CD14-positive monocyte (primary cell): ENCODE results near the gene KRT82. TPM values are rescaled to one million over a fixed set of nuclear protein-coding genes. Genes with fewer than 3 reads are reported as not detected.

Experiments used
- DNase-seq, 3 donors: peaks; one replicate each; pipeline ENCODE4 v3.0.0-alpha.2; 2011 to 2022
- H2AFZ ChIP-seq: 2 replicates; pipeline ENCODE4 v1.6.0; 2012; ENCODE audit warnings: mild to moderate bottlenecking, low read depth, low read length, inconsistent platforms; ENCODE audit not compliant: insufficient read depth, poor library complexity, severe bottlenecking
- H3K27ac ChIP-seq, 2 donors: 1 replicate in 1 of 2; 2 replicates in 1 of 2; pipeline ENCODE4 v1.5.1; 2012 to 2013; ENCODE audit warnings: low read length in 2 of 2, control low read depth in 1 of 2, inconsistent platforms in 1 of 2, low read depth in 1 of 2, mild to moderate bottlenecking in 1 of 2
- H3K27me3 ChIP-seq, 2 donors: one replicate each; pipeline versions ENCODE4 v1.6.0 to v1.6.1; 2011 to 2013; ENCODE audit warnings: low read length in 2 of 2; ENCODE audit not compliant: control insufficient read depth in 2 of 2, insufficient read depth in 2 of 2
- H3K36me3 ChIP-seq, 2 donors: replicated peaks in 1 of 2; 1 replicate in 1 of 2; 2 replicates in 1 of 2; pipeline versions ENCODE4 v1.5.1 to v1.6.1; 2012 to 2013; ENCODE audit warnings: low read length in 2 of 2, control low read depth in 1 of 2, inconsistent platforms in 1 of 2, mild to moderate bottlenecking in 1 of 2; ENCODE audit not compliant: insufficient read depth in 2 of 2, control insufficient read depth in 1 of 2
- H3K4me1 ChIP-seq, 2 donors: 1 replicate in 1 of 2; 2 replicates in 1 of 2; pipeline versions ENCODE4 v1.5.1 to v1.6.1; 2012 to 2013; ENCODE audit warnings: low read length in 2 of 2, control low read depth in 1 of 2, inconsistent platforms in 1 of 2, mild to moderate bottlenecking in 1 of 2, moderate library complexity in 1 of 2; ENCODE audit not compliant: insufficient read depth in 2 of 2, control insufficient read depth in 1 of 2
- H3K4me2 ChIP-seq: replicated peaks from 2 replicates; pipeline ENCODE3; 2012; ENCODE audit warnings: low read length, moderate library complexity, mild to moderate bottlenecking; ENCODE audit not compliant: poor library complexity, severe bottlenecking; ENCODE audit errors: extremely low read depth
- H3K4me3 ChIP-seq, 3 experiments: fragments of 200-600 bp in 1 of 3; sonication (generic) in 1 of 3; replicated peaks in 1 of 3; 1 replicate in 2 of 3; 2 replicates in 1 of 3; pipeline ENCODE4 v1.5.1; 2011 to 2013; ENCODE audit warnings: low read length in 3 of 3, mild to moderate bottlenecking in 3 of 3, control low read depth in 2 of 3, low read depth in 2 of 3, inconsistent platforms in 1 of 3, moderate library complexity in 1 of 3
- H3K79me2 ChIP-seq: 2 replicates; pipeline ENCODE4 v1.6.0; 2012; ENCODE audit warnings: mild to moderate bottlenecking, control low read depth, inconsistent platforms, low read length, moderate library complexity; ENCODE audit not compliant: insufficient read depth
- H3K9ac ChIP-seq: 2 replicates; pipeline ENCODE4 v1.6.0; 2017; ENCODE audit warnings: low read length, mild to moderate bottlenecking; ENCODE audit not compliant: insufficient read depth, poor library complexity, severe bottlenecking
- H3K9me3 ChIP-seq, 2 donors: replicated peaks in 1 of 2; 1 replicate in 1 of 2; 2 replicates in 1 of 2; pipeline versions ENCODE4 v1.5.1 to v1.6.1; 2012 to 2013; ENCODE audit warnings: low read length in 2 of 2, control low read depth in 1 of 2; ENCODE audit not compliant: control insufficient read depth in 1 of 2, insufficient read depth in 1 of 2
- H4K20me1 ChIP-seq: 2 replicates; pipeline ENCODE4 v1.6.0; 2012; ENCODE audit warnings: mild to moderate bottlenecking, low read length, control low read depth, moderate library complexity; ENCODE audit not compliant: insufficient read depth
- H3K27ac Mint-ChIP-seq, 7 donors: one replicate each; pipeline ENCODE4 v1.8.0; 2020; ENCODE audit warnings: mild to moderate bottlenecking in 7 of 7, mixed read lengths in 7 of 7, moderate library complexity in 6 of 7, inconsistent platforms in 2 of 7
- H3K27me3 Mint-ChIP-seq, 3 donors: one replicate each; pipeline ENCODE4 v1.8.0; 2021 to 2022; ENCODE audit warnings: low read depth in 3 of 3, mild to moderate bottlenecking in 3 of 3, mixed read lengths in 3 of 3, moderate library complexity in 3 of 3, inconsistent platforms in 1 of 3
- H3K36me3 Mint-ChIP-seq, 2 donors: one replicate each; pipeline ENCODE4 v1.8.0; 2020; ENCODE audit warnings: mixed read lengths in 2 of 2, inconsistent platforms in 1 of 2, mild to moderate bottlenecking in 1 of 2
- H3K4me1 Mint-ChIP-seq: one replicate; pipeline ENCODE4 v1.8.0; 2020; ENCODE audit warnings: mild to moderate bottlenecking, mixed read lengths
- H3K4me3 Mint-ChIP-seq, 2 donors: one replicate each; pipeline ENCODE4 v1.8.0; 2020; ENCODE audit warnings: mild to moderate bottlenecking in 2 of 2, mixed read lengths in 2 of 2, moderate library complexity in 1 of 2
- H3K9me3 Mint-ChIP-seq, 7 donors: one replicate each; pipeline ENCODE4 v1.8.0; 2020 to 2022; ENCODE audit warnings: mixed read lengths in 7 of 7, mild to moderate bottlenecking in 6 of 7, moderate library complexity in 6 of 7, inconsistent platforms in 2 of 7
- WGBS: methylation state at CpG from one replicate; pipeline ENCODE4 v1.1.5; 2013; ENCODE audit warnings: missing lambda C conversion rate; ENCODE audit not compliant: insufficient coverage; 5-methylcytosine and 5-hydroxymethylcytosine counted together
- intact Hi-C, 2 donors: fragments of 100-400 bp; cut with micrococcal nuclease; formaldehyde crosslinking; loops; one replicate each; pipeline versions ENCODE4 v1.15.0 to v1.15.1; 2023
- polyA plus RNA-seq, 3 donors: library from polyadenylated mRNA; depleted of rRNA in 1 of 3; unstranded in 2 of 3; stranded (reverse) in 1 of 3; fragments of 300-500 nt in 2 of 3; fragments of >200 nt in 1 of 3; fragmentation: Illumina TruSeq in 2 of 3; gene quantifications; 1 replicate in 2 of 3; 2 replicates in 1 of 3; pipeline ENCODE4 v1.2.3, GENCODE V29; 2012 to 2021
- TF ChIP-seq, protein P1 (sequence below): fragments of 200-600 bp; IDR thresholded peaks from one replicate; pipeline ENCODE4 v1.8.0; 2022; ENCODE audit warnings: antibody characterized with exemption, mild to moderate bottlenecking

The KRT82 gene
- polyA plus RNA-seq, 3 donors: not detected

DNA sequence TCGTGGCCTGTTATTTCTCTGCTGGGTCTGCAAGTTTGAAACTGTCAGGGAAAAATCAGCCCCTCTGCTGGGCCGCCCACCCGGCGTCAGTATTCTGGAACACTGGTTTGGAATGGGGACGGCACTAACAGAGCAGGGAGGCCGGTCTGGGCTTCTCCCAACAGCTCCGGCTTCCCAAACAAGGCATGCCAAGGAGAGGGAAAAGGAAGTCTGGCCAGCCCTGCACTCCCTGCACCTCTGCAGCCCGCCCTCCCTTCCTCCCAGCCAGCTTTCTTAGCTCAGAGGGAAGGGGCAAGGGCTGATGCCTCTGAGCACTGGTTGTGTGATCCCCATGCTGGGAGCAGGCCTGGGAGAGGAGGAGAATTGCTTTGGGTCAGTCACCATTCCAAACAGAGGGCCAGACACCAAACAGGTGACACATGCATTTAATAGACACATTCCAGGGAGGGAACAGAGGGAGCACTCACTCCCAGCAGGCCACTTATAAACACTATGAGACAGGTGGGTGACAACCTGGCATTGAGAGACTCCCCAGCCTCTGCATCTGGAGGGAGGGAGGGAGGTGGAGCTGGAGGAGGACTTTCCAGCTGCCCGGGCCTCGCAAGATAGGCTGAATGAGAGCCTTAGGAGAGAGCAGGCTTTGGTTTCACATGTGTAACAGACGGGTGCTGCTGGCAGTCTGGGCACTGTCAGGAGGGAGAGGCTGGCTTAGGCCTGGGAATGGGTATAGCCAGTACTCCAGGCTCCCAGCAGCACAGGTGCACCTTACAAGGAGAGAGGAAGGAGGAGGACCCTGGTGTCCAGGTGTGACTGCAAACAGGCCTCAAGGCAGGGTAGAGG, 17.7 kb upstream of the KRT82 start:
- no peak for DNase-seq
- H3K79me2 ChIP-seq: no peaks in the 10 kb centered on the region
- WGBS: 89% methylated on average over 9 of the region's 11 CpGs
- no peaks in the 10 kb centered on the region for H3K4me1 ChIP-seq
- H2AFZ ChIP-seq: no peak overlapping the region
- intact Hi-C loops: no loop called here
- H3K9ac ChIP-seq: no peak overlapping the region
- Mint-ChIP-seq H3K9me3 (no peaks in the 10 kb centered on the region), H3K27me3 (peaks cover 9 to 14% (median 13%) of the 10 kb centered on the region in 3 donors), H3K27ac (peak overlapping the region in 2 of 7 donors; percentile 39 to 70), H3K4me1 (no peaks in the 10 kb centered on the region), H3K36me3 (no peaks in the 10 kb centered on the region), H3K4me3 (no peak overlapping the region)
- H3K27ac ChIP-seq: no peak overlapping the region
- no peaks in the 10 kb centered on the region for H3K27me3 ChIP-seq
- H3K9me3 ChIP-seq: no peaks in the 10 kb centered on the region
- H3K4me3 ChIP-seq: no peak overlapping the region
- H3K4me2 ChIP-seq: no peak overlapping the region
- H4K20me1 ChIP-seq: no peaks in the 10 kb centered on the region
- no peaks in the 10 kb centered on the region for H3K36me3 ChIP-seq
- TF ChIP-seq, protein P1, sequence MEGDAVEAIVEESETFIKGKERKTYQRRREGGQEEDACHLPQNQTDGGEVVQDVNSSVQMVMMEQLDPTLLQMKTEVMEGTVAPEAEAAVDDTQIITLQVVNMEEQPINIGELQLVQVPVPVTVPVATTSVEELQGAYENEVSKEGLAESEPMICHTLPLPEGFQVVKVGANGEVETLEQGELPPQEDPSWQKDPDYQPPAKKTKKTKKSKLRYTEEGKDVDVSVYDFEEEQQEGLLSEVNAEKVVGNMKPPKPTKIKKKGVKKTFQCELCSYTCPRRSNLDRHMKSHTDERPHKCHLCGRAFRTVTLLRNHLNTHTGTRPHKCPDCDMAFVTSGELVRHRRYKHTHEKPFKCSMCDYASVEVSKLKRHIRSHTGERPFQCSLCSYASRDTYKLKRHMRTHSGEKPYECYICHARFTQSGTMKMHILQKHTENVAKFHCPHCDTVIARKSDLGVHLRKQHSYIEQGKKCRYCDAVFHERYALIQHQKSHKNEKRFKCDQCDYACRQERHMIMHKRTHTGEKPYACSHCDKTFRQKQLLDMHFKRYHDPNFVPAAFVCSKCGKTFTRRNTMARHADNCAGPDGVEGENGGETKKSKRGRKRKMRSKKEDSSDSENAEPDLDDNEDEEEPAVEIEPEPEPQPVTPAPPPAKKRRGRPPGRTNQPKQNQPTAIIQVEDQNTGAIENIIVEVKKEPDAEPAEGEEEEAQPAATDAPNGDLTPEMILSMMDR: no peak

GRCh38 chr12:52423035-52423434, 16.9 kb upstream of the KRT82 start:
- DNase-seq: no peak
- H3K9ac ChIP-seq: no peak overlapping the region
- TF ChIP-seq, protein P1: no peak
- no peaks in the 10 kb centered on the region for H3K36me3 Mint-ChIP-seq
- H3K9me3 ChIP-seq: no peaks in the 10 kb centered on the region
- H3K4me2 ChIP-seq: no peak overlapping the region
- no peak overlapping the region for H3K4me3 Mint-ChIP-seq
- H3K27me3 Mint-ChIP-seq: peaks cover 9 to 14% (median 9%) of the 10 kb centered on the region in 3 donors
- H4K20me1 ChIP-seq: no peaks in the 10 kb centered on the region
- no peak overlapping the region for H3K27ac ChIP-seq
- no peaks in the 10 kb centered on the region for H3K79me2 ChIP-seq
- no peaks in the 10 kb centered on the region for H3K4me1 ChIP-seq
- no peaks in the 10 kb centered on the region for H3K36me3 ChIP-seq
- H3K4me1 Mint-ChIP-seq: no peaks in the 10 kb centered on the region
- H3K9me3 Mint-ChIP-seq: no peaks in the 10 kb centered on the region
- H3K4me3 ChIP-seq: no peak overlapping the region
- intact Hi-C loops: no loop called here
- WGBS: 61% methylated on average over 6 of the region's 6 CpGs
- H3K27ac Mint-ChIP-seq: peak overlapping the region in 2 of 7 donors; percentile 1 to 46
- no peaks in the 10 kb centered on the region for H3K27me3 ChIP-seq
- no peak overlapping the region for H2AFZ ChIP-seq
